GM21717 (cell line): ENCODE results near the gene SMPX.

Source experiments
- ATAC-seq: cut with Tn5 transposase; IDR thresholded peaks from one replicate; pipeline ENCODE4 v1.9.1; 2021; ENCODE audit warnings: mild to moderate bottlenecking, moderate library complexity; ENCODE audit not compliant: unreplicated experiment

SMPX gene

GRCh38 chrX:21658746-21659145, 99.2 kb downstream of the SMPX start:
- no peak for ATAC-seq

- ATAC-seq = no peak
These were observed 99.7 kb downstream of the SMPX start, which contains the start of gene KLHL34 for GRCh38 chrX:21658152-21658737. KLHL34 (minus strand) TSS chrX:21658330; CDS start chrX:21657788, 542 bp downstream.

DNA sequence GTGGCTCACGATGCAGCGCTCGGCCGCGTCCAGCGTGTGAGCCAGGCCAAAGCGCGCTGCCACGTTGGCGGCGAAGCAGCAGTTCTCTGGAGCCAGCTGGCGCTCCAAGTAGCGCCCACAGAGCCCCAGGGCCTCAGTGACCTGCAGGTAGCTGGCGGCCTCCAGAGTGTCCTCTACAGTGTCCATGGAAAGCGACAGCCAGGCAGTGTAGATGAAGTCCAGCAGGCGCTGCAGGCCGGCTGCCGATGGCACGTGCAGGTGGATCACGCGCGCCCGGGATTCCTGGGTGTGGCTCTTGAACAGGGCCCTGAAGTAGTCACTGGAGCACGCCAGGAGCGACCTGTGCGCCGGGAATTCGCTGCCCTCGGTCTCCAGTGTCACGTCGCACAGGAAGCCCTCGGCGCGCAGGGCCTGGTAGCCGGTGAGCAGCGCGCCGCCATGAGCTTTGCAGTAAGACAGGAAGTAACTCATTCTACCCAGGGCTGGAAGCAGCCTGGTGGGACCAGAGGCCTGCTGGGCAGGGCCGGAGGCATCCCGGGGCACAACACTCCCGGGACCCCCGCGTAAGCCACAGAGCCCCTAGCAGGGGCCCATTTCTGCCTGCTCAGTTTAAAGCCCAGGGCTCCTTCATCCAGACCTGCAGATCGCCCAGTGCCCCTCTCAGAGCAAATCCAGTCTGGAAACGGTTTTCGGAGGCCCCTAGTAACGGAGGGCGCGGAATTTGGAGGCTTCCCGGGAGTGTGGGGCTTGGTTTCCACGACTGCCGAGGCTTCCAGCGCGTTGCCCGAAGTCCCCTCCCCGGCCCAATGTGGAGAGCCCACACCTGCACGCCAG, 100.4 kb downstream of the SMPX start:
- no peak for ATAC-seq

DNA sequence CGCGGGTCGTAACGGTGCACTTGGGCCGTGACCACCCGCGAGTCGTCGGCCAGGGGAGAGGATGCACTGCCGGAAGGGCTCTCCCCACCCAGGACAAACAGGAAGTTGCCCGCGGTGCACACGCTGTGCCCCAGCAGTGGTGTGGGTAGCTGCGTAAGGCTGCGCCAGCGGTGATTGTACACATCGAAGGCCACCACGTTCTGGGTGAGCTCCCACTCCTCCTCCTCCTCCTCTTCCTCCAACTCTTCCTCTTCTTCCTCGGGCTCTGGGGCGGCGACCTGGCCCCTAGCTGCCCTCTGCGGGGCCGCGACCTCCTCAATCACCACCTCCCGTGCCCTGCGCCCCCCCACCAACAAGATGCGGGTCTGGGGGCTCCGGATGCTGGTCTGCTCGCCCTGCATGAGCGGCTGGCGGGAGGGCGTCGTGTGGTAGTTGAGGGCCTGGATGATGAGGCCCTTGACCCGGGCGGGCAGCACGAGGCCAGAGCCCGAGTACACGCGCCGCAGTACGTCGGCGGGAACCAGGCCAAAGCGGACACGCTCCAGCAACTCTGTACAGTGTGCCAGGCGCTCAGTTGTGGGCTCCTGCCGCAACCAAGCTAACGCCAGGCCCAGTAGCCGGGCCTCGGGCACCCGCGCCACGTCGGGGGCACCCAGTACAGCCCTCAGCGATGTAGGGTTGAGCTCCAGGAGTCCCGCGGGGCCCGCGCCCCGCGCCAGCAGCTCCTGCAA, 101.2 kb downstream of the SMPX start:
- ATAC-seq = no peak
